Spinal cord (tissue), 10 donors: ENCODE measurements around the gene MAFG. TPM values are rescaled to one million over a fixed set of nuclear protein-coding genes. Genes with fewer than 3 reads are reported as not detected.

ENCODE experiments used
- DNase-seq, 6 donors: peaks; one replicate each; pipeline versions ENCODE4 v3.0.0 to v3.0.0-alpha.2; 2013 to 2015; ENCODE audit warnings: low spot score in 6 of 6, low read depth in 4 of 6
- H3K27ac ChIP-seq: one replicate; pipeline ENCODE4 v1.5.1; 2013; ENCODE audit warnings: low read depth, low read length, control low read depth
- H3K27me3 ChIP-seq: one replicate; pipeline ENCODE4 v1.6.1; 2013; ENCODE audit warnings: low read length; ENCODE audit not compliant: control insufficient read depth, insufficient read depth
- H3K36me3 ChIP-seq: one replicate; pipeline ENCODE4 v1.6.1; 2013; ENCODE audit warnings: low read length; ENCODE audit not compliant: control insufficient read depth, insufficient read depth
- H3K4me1 ChIP-seq: one replicate; pipeline ENCODE4 v1.6.1; 2013; ENCODE audit warnings: low read length; ENCODE audit not compliant: control insufficient read depth, insufficient read depth
- H3K4me3 ChIP-seq: one replicate; pipeline ENCODE4 v1.5.1; 2013; ENCODE audit warnings: low read depth, low read length, control low read depth
- H3K9me3 ChIP-seq: one replicate; pipeline ENCODE4 v1.6.1; 2013; ENCODE audit warnings: low read length; ENCODE audit not compliant: control insufficient read depth, insufficient read depth
- WGBS: methylation state at CpG from one replicate; pipeline ENCODE4 v1.1.5; 2013; ENCODE audit warnings: missing lambda C conversion rate; ENCODE audit not compliant: insufficient coverage; 5-methylcytosine and 5-hydroxymethylcytosine counted together
- long read RNA-seq, 4 donors: transcript quantifications; one replicate each; lab custom pipeline, GENCODE V29; 2026
- polyA plus RNA-seq, 2 donors: library from polyadenylated mRNA; unstranded; fragments of 120-200 nt; gene quantifications; one replicate each; pipeline ENCODE4 v1.2.1, GENCODE V29; 2013; ENCODE audit not compliant: insufficient read length in 2 of 2
- total RNA-seq, 2 donors: library from RNA; depleted of rRNA in 1 of 2; stranded (reverse); fragments of 120-200 nt in 1 of 2; fragments of >200 nt in 1 of 2; gene quantifications; one replicate each; pipeline versions ENCODE4 v1.2.3 to v1.2.4, GENCODE V29; 2013 to 2014
- donor health status: healthy.

Gene MAFG
- total RNA-seq (10 to 100 TPM; 10.8 to 13.0 TPM), polyA plus RNA-seq (10 to 100 TPM; 21.5 to 24.2 TPM)
- long read RNA-seq, donor 1, full-length matches to known transcripts: 6 of 6 reads
- long read RNA-seq, donor 1, partial matches to known transcripts: 0 of 6 reads
- long read RNA-seq, donor 1, other reads (novel, unspliced or antisense): 0 of 6 reads
- long read RNA-seq, donor 2, full-length matches to known transcripts: 3 of 3 reads
- long read RNA-seq, donor 2, partial matches to known transcripts: 0 of 3 reads
- long read RNA-seq, donor 2, other reads (novel, unspliced or antisense): 0 of 3 reads
- long read RNA-seq, donor 3, full-length matches to known transcripts: 7 of 7 reads
- long read RNA-seq, donor 3, partial matches to known transcripts: 0 of 7 reads
- long read RNA-seq, donor 3, other reads (novel, unspliced or antisense): 0 of 7 reads
- long read RNA-seq, donor 4: 0 reads

DNA sequence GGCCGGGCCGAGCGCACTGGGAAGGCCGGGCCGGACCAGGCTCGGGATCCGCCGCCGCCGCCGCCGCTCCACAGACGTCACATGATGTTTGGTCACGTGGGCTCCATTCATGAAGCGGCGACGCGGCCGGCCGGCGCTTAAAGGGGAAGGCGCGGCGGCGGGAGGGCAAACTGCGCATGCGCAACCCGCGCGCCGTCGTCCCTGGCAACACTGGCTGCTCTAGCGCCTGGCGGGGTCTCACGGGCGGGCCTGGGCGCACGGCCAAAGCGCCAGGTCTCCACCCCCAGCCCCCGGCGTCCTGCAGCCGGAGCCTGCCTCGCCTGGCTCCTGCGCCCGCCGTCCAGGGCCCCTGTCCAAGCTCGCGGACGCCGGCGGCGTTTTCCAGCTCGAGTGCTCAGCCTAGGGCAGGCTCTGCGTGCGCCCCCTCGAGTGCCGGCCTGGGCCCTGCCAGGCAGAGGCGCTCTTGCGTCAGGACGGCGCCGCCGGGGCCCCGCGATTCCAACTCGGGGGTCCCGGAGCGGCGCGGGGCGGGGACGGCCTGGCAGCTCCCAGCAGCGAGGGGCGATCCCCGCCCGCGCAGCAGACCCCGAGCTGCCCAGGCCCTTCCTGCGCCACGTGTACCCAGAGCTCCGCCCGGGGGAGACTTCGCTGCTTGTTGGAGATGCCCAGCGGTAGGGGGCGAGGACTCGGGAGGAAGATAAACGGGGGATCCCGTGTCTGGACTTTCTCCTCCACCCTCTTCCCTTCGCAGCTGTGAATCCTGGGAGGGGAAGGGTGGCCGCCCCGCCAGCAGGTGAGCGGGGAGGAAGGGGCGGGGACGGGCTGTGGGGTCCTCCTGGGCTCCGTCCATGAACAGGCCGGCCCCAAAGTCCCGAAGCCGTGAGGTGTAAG is at the start of gene MAFG:
MAFG (minus strand) TSS at position 83 of the 891 bp plus-strand sequence. CDS start 4,550 bp downstream, outside the sequence.
- Histone ChIP-seq H3K27ac (peak within 1 kb of the TSS; percentile 78), H3K27me3 (no peaks in the 10 kb centered on the region), H3K9me3 (no peaks in the 10 kb centered on the region), H3K4me3 (peak within 1 kb of the TSS; percentile 68), H3K36me3 (peaks cover 39% of the 10 kb centered on the region), H3K4me1 (peaks cover 67% of the 10 kb centered on the region)
- under 1% methylated on average over 94 of the region's 98 CpGs for WGBS
- DNase-seq: peak; percentile 91 to 99 (median 97)

GRCh38 chr17:81976332-81977210 is 49.0 kb upstream of the MAFG start:
- no peak for DNase-seq
- Histone ChIP-seq H3K36me3 (peaks cover 24% of the 10 kb centered on the region), H3K27ac (no peak overlapping the region), H3K27me3 (no peaks in the 10 kb centered on the region), H3K4me1 (peaks cover 24% of the 10 kb centered on the region), H3K9me3 (no peaks in the 10 kb centered on the region), H3K4me3 (peak overlapping the region; percentile 60)
- WGBS: 24% methylated on average over 30 of the region's 30 CpGs

- peaks cover 20% of the 10 kb centered on the region for H3K4me1 ChIP-seq
- H3K27ac ChIP-seq: no peak overlapping the region
- no peak overlapping the region for H3K4me3 ChIP-seq
- peaks cover under 1% of the 10 kb centered on the region for H3K36me3 ChIP-seq
- no peak for DNase-seq
- H3K27me3 ChIP-seq: no peaks in the 10 kb centered on the region
- no peaks in the 10 kb centered on the region for H3K9me3 ChIP-seq
Measured at GRCh38 chr17:81973432-81973831, 45.9 kb upstream of the MAFG start.

GRCh38 chr17:81968850-81969812 is 41.6 kb upstream of the MAFG start:
- Histone ChIP-seq H3K36me3 (no peaks in the 10 kb centered on the region), H3K9me3 (no peaks in the 10 kb centered on the region), H3K27ac (no peak overlapping the region), H3K27me3 (peaks cover 5% of the 10 kb centered on the region), H3K4me3 (no peak overlapping the region), H3K4me1 (peaks cover 27% of the 10 kb centered on the region)
- WGBS: 92% methylated on average over 11 of the region's 12 CpGs
- no peak for DNase-seq

DNA sequence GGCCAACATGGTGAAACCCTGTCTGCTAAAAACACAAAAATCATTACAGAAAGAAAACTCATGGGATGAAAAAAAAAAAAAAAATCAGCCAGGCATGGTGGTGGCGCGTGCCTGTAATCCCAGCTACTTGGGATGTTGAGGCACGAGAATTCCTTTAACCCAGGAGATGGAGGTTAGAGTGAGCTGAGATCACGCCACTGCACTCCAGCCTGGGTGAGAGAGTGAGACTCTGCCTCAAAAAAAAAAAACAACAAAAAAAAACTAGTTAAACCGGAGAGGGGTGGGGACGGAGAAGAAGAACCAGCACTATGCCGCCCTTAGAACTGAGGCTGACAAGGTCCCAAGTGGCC is 40.8 kb upstream of the MAFG start:
- peak overlapping the region; percentile 15 for H3K27ac ChIP-seq
- H3K27me3 ChIP-seq: peaks cover 11% of the 10 kb centered on the region
- no peak overlapping the region for H3K4me3 ChIP-seq

DNA sequence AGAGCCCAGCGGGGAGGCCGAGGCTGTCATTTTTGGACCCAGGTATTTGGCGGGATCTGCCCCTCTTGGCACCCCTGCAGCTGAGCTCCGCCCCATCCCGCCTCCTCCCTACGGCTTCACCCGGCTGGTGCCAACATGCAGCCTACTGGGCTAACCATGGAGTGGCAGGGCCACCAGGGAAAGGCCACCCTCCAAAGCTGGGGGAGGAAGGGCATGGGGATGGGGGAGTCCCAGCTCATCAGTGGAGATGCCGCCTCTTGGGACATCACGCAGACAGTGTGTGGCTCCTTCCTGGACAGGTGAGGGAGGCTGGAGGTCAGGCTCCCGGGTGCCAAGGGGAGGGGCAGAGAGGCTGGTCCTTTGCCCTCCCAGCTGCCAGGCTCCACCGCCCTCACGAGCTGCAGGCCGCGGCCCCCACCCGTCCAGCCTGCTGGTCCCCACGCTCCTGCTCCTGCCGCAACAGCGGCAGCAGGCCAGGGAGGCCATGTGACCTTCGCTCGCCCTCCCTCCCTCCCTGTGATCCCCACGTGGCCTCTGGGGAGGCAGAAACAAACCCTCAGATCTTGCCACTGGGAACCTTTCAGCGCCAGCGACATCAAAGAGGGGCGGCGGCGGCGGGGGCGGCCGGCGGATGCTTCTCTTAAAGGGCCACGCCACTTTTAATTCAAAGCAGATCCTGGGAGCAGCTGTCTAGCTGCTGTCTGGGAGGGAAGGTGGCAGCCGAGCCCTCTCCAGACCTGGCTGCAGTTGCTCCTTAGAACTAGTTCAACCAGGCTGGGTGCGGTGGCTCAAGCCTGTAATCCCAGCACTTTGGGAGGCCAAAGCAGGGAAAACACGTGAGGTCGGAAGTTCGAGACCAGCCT is 40.2 kb upstream of the MAFG start:
- H3K4me1 ChIP-seq: peaks cover 27% of the 10 kb centered on the region
- peaks cover 15% of the 10 kb centered on the region for H3K27me3 ChIP-seq
- no peaks in the 10 kb centered on the region for H3K36me3 ChIP-seq
- peak overlapping the region; percentile 16 for H3K4me3 ChIP-seq
- WGBS: 19% methylated on average over 32 of the region's 36 CpGs
- DNase-seq: peak in 3 of 6 donors; percentile 42 to 84 (median 75)
- H3K27ac ChIP-seq: peak overlapping the region; percentile 15
- H3K9me3 ChIP-seq: no peaks in the 10 kb centered on the region

More for the DNA sequence above, 40.8 kb upstream of the MAFG start:
- Histone ChIP-seq H3K36me3 (no peaks in the 10 kb centered on the region), H3K4me1 (peaks cover 27% of the 10 kb centered on the region), H3K9me3 (no peaks in the 10 kb centered on the region)
- no peak for DNase-seq
- 69% methylated on average over 3 of the region's 7 CpGs for WGBS

GRCh38 chr17:81967244-81967532 is 39.7 kb upstream of the MAFG start:
- Histone ChIP-seq H3K27me3 (peaks cover 21% of the 10 kb centered on the region), H3K4me1 (peaks cover 27% of the 10 kb centered on the region), H3K4me3 (no peak overlapping the region), H3K36me3 (no peaks in the 10 kb centered on the region), H3K27ac (peak overlapping the region; percentile 25), H3K9me3 (no peaks in the 10 kb centered on the region)
- DNase-seq: peak in 1 of 6 donors; percentile 16
- WGBS: 53% methylated on average over 5 of the region's 5 CpGs
